ENCODE data around the gene DPEP2. TPM values are rescaled to one million over a fixed set of nuclear protein-coding genes. Genes with fewer than 3 reads are reported as not detected.

DPEP2 gene
- total and polyA plus RNA-seq, 2 of the 13 experiments (the other 11 are each of a cell fraction or from before 2014, with no cell fraction given): 0.18 TPM; not detected in 1

GRCh38 chr16:68005211-68005610 lies 5.9 kb upstream of the DPEP2 start:
- Histone ChIP-seq H4K20me1 (ENCODE audit: insufficient read depth, low read length) (no peaks in the 10 kb centered on the region), H3K4me1 (ENCODE audit: insufficient read depth, low read length) (peaks cover 30% of the 10 kb centered on the region), H3K36me3 (replicated peaks in 1 of 2; ENCODE audit: control insufficient read depth in 1 of 2, insufficient read depth in 2 of 2, low read length in 2 of 2) (no peaks in the 10 kb centered on the region), H3K4me2 (ENCODE audit: low read depth, low read length) (no peak overlapping the region), H3K27me3 (ENCODE audit: control insufficient read depth in 1 of 2, insufficient read depth in 2 of 2, low read length in 2 of 2) (peaks cover 0 to 8% of the 10 kb centered on the region in 2 experiments; a peak in 2 of 5 replicates), H3K79me2 (ENCODE audit: insufficient read depth, low read length) (no peaks in the 10 kb centered on the region), H3K4me3 (replicated peaks in 1 of 3; ENCODE audit: insufficient read depth in 1 of 3, low read depth in 2 of 3, low read length in 3 of 3) (no peak overlapping the region), H3K9me3 (ENCODE audit: low read length) (no peaks in the 10 kb centered on the region), H3K27ac (ENCODE audit: extremely low read length, insufficient read depth, low read length) (no peak overlapping the region), H3K9ac (ENCODE audit: insufficient read depth, low read depth, low read length) (no peak overlapping the region), H2AFZ (ENCODE audit: low read length) (no peak overlapping the region)
- DNase-seq (ENCODE audit: low spot score) (no peak), FAIRE-seq (no peak), ATAC-seq (no peak)
- intact Hi-C loops (cut with micrococcal nuclease; ENCODE audit: unreplicated experiment) (no loop called here), in situ Hi-C loops (cut with HindIII; ENCODE audit: extremely low pct_ligation_motif_present, low pct_unique_long_range_greater_than_20kb) (no loop called here)
- no TSS peak for BruUV-seq (replicated peaks)
- no peak for TF ChIP-seq AGO1 (IDR thresholded peaks at IDR 0.05; ENCODE audit: low read depth, low read length, poor library complexity, severe bottlenecking)
- no peak for TF ChIP-seq CBX5 (CRISPR knock-in tag; IDR thresholded peaks at IDR 0.05; ENCODE audit: borderline replicate concordance)
- no peak for TF ChIP-seq MED1 (CRISPR knock-in tag; IDR thresholded peaks at IDR 0.05)
- TF ChIP-seq ZNF7 (CRISPR knock-in tag; IDR thresholded peaks at IDR 0.05): no peak
- TF ChIP-seq SYNCRIP (IDR thresholded peaks at IDR 0.05; ENCODE audit: insufficient read depth, low read depth, low read length): no peak
- TF ChIP-seq KDM2A (CRISPR knock-in tag; IDR thresholded peaks at IDR 0.05; ENCODE audit: borderline replicate concordance, low read depth): no peak
- no peak for TF ChIP-seq NFYC (CRISPR knock-in tag; IDR thresholded peaks at IDR 0.05)
- no peak for TF ChIP-seq ZNF510 (CRISPR knock-in tag; IDR thresholded peaks at IDR 0.05; ENCODE audit: low read depth)
- POLR2A ChIA-PET: interaction anchor here (0.6 to 2.1 kb wide), 3 partner anchors 17 to 106 kb away, joined by 3 to 7 read pairs (median 4); partner anchors contain the start of genes DDX28 and DUS2
- 56% methylated on average over 9 of the region's 9 CpGs for WGBS (ENCODE audit: low lambda C conversion rate)
- CTCF ChIA-PET (ENCODE audit: low intra/inter-chr PET ratio, low total read pairs): no interaction called here

- Histone ChIP-seq H4K20me1 (ENCODE audit: insufficient read depth, low read length) (no peaks in the 10 kb centered on the region), H3K36me3 (replicated peaks in 1 of 2; ENCODE audit: control insufficient read depth in 1 of 2, insufficient read depth in 2 of 2, low read length in 2 of 2) (no peaks in the 10 kb centered on the region), H3K9me3 (ENCODE audit: low read length) (no peaks in the 10 kb centered on the region), H3K27me3 (ENCODE audit: control insufficient read depth in 1 of 2, insufficient read depth in 2 of 2, low read length in 2 of 2) (no peaks in the 10 kb centered on the region), H2AFZ (ENCODE audit: low read length) (no peak overlapping the region), H3K4me1 (ENCODE audit: insufficient read depth, low read length) (peaks cover 51% of the 10 kb centered on the region), H3K79me2 (ENCODE audit: insufficient read depth, low read length) (no peaks in the 10 kb centered on the region), H3K4me2 (ENCODE audit: low read depth, low read length) (no peak overlapping the region), H3K27ac (ENCODE audit: extremely low read length, insufficient read depth, low read length) (no peak overlapping the region), H3K9ac (ENCODE audit: insufficient read depth, low read depth, low read length) (no peak overlapping the region), H3K4me3 (replicated peaks in 1 of 3; ENCODE audit: insufficient read depth in 1 of 3, low read depth in 2 of 3, low read length in 3 of 3) (no peak overlapping the region)
- POLR2A ChIA-PET: interaction anchor here (1.0 to 1.9 kb wide), 2 partner anchors 18 to 19 kb away, joined by 3 to 4 read pairs; no protein-coding TSS in a partner anchor
- FAIRE-seq: no peak
- CTCF ChIA-PET (ENCODE audit: low intra/inter-chr PET ratio, low total read pairs): no interaction called here
- BruUV-seq (replicated peaks): no TSS peak
- intact Hi-C loops (cut with micrococcal nuclease; ENCODE audit: unreplicated experiment): no loop called here
- 35% methylated on average over 4 of the region's 4 CpGs for WGBS (ENCODE audit: low lambda C conversion rate)
- in situ Hi-C loops (cut with HindIII; ENCODE audit: extremely low pct_ligation_motif_present, low pct_unique_long_range_greater_than_20kb): no loop called here
- no peak for ATAC-seq
- no peak for DNase-seq (ENCODE audit: low spot score)
- TF ChIP-seq ZBTB3 (CRISPR knock-in tag; IDR thresholded peaks at IDR 0.05; ENCODE audit: borderline replicate concordance, low read depth) (no peak), PBX3 (CRISPR knock-in tag; IDR thresholded peaks at IDR 0.05; ENCODE audit: borderline replicate concordance) (no peak), SMAD3 (CRISPR knock-in tag; IDR thresholded peaks at IDR 0.05) (no peak), PCBP2 (optimal IDR thresholded peaks at IDR 0.05; ENCODE audit: low read depth, low read length, poor library complexity, severe bottlenecking) (no peak), ZNF577 (CRISPR knock-in tag; IDR thresholded peaks at IDR 0.05; ENCODE audit: borderline replicate concordance, low read depth) (no peak), THYN1 (CRISPR knock-in tag; IDR thresholded peaks at IDR 0.05; ENCODE audit: borderline replicate concordance, low read depth) (no peak), RORA (CRISPR knock-in tag; IDR thresholded peaks at IDR 0.05) (no peak), ZBTB14 (CRISPR knock-in tag; IDR thresholded peaks at IDR 0.05) (no peak), ZNF180 (CRISPR knock-in tag; IDR thresholded peaks at IDR 0.05; ENCODE audit: borderline replicate concordance, low read depth) (no peak)
Observed at GRCh38 chr16:68003031-68003430, 3.7 kb upstream of the DPEP2 start.

All from HepG2 (cell line).